Globus pallidus (tissue), 1 donor: ENCODE measurements around the gene VWA2.
A peak's percentile ranks its signal among the peaks of the same experiment; 100 is the strongest.

Experiments used
- DNase-seq: peaks from one replicate; pipeline ENCODE4 v3.0.0-alpha.2; 2015; ENCODE audit warnings: low spot score

Gene VWA2

GRCh38 chr10:114239117-114239993, at the start of gene VWA2:
Gene VWA2, plus strand, starts transcription at chr10:114239254. Its CDS starts 9,460 bp downstream, at chr10:114248714.
- DNase-seq: no peak

GRCh38 chr10:114189700-114190099, 49.4 kb upstream of the VWA2 start:
- no peak for DNase-seq

- no peak for DNase-seq
These were observed 44.0 kb upstream of the VWA2 start for GRCh38 chr10:114195079-114195478.

- DNase-seq: no peak
These were observed 39.8 kb upstream of the VWA2 start for GRCh38 chr10:114199239-114199638.

GRCh38 chr10:114202812-114203211, 36.2 kb upstream of the VWA2 start:
- DNase-seq: no peak

- DNase-seq: no peak
These were observed 32.2 kb upstream of the VWA2 start for GRCh38 chr10:114206902-114207301.

- DNase-seq: no peak
These were observed 31.7 kb upstream of the VWA2 start for GRCh38 chr10:114207349-114207748.

- DNase-seq: no peak
These were observed 30.7 kb upstream of the VWA2 start for GRCh38 chr10:114208351-114208750.

- DNase-seq: no peak
These were observed 26.9 kb upstream of the VWA2 start for GRCh38 chr10:114212153-114212552.

- DNase-seq: no peak
These were observed 24.0 kb upstream of the VWA2 start for GRCh38 chr10:114215033-114215432.

- no peak for DNase-seq
These were observed 18.8 kb upstream of the VWA2 start for GRCh38 chr10:114220281-114220680.

- no peak for DNase-seq
These were observed 17.8 kb upstream of the VWA2 start for GRCh38 chr10:114221235-114221634.

GRCh38 chr10:114223066-114223465, 16.0 kb upstream of the VWA2 start:
- peak; percentile 2 for DNase-seq

- DNase-seq: no peak
These were observed 10.9 kb upstream of the VWA2 start for GRCh38 chr10:114228156-114228555.

- DNase-seq: no peak
These were observed 6.4 kb upstream of the VWA2 start for GRCh38 chr10:114232561-114233176.

GRCh38 chr10:114233482-114233881, 5.6 kb upstream of the VWA2 start:
- DNase-seq: no peak

- DNase-seq: no peak
These were observed 4.9 kb upstream of the VWA2 start for GRCh38 chr10:114234132-114234531.

GRCh38 chr10:114239994-114240345, 916 bp downstream of the VWA2 start:
- no peak for DNase-seq

GRCh38 chr10:114242235-114242634, 3.2 kb downstream of the VWA2 start:
- no peak for DNase-seq

- no peak for DNase-seq
These were observed 4.6 kb downstream of the VWA2 start for GRCh38 chr10:114243661-114244060.

GRCh38 chr10:114244126-114244525, 5.1 kb downstream of the VWA2 start:
- DNase-seq: no peak

- DNase-seq: no peak
These were observed 6.2 kb downstream of the VWA2 start for GRCh38 chr10:114245121-114245791.

- DNase-seq: no peak
These were observed 7.7 kb downstream of the VWA2 start for GRCh38 chr10:114246679-114247305.
